ENCODE data around the gene AADAC.

- TF ChIP-seq POLR2A (IDR thresholded peaks at IDR 0.05), result no peak
- TF ChIP-seq CTCF (IDR thresholded peaks at IDR 0.05), result no peak
Measured at GRCh38 chr3:151852074-151852811, 38.3 kb downstream of the AADAC start.

Data from testis (tissue), 2 donors.